HEK293T (cell line): ENCODE measurements around the gene NMT1.

Source experiments
- CTBP1 ChIP-seq: fragments of 450-650 bp; IDR thresholded peaks from 2 replicates; pipeline ENCODE4 v1.6.1; 2016; ENCODE audit warnings: borderline replicate concordance
- FOXK2 ChIP-seq: fragments of 450-650 bp; IDR thresholded peaks from 2 replicates; pipeline ENCODE4 v1.6.1; 2016; ENCODE audit warnings: mild to moderate bottlenecking
- FOXM1 ChIP-seq: fragments of 450-650 bp; IDR thresholded peaks from 2 replicates; pipeline ENCODE4 v1.6.1; 2017; ENCODE audit warnings: mild to moderate bottlenecking, borderline replicate concordance
- L3MBTL2 ChIP-seq: fragments of 450-650 bp; conservative IDR thresholded peaks from 2 replicates; pipeline ENCODE4 v1.6.1; 2016; ENCODE audit warnings: mild to moderate bottlenecking
- SP1 ChIP-seq: fragments of 450-650 bp; IDR thresholded peaks from 2 replicates; pipeline ENCODE4 v1.6.1; 2017
- SUZ12 ChIP-seq: fragments of 450-650 bp; IDR thresholded peaks from 2 replicates; pipeline ENCODE4 v1.6.1; 2016; ENCODE audit warnings: mild to moderate bottlenecking

GRCh38 chr17:45029758-45030423 lies 31.2 kb upstream of the NMT1 start:
- no peak for TF ChIP-seq CTBP1
- TF ChIP-seq SUZ12: no peak
- TF ChIP-seq L3MBTL2: no peak
- no peak for TF ChIP-seq FOXK2
- TF ChIP-seq SP1: no peak
- no peak for TF ChIP-seq FOXM1
